ENCODE data around the gene POU3F1. TPM values are rescaled to one million over a fixed set of nuclear protein-coding genes. Genes with fewer than 3 reads are reported as not detected.
A peak's percentile ranks its signal among the peaks of the same experiment; 100 is the strongest.

Gene POU3F1
- total and polyA plus RNA-seq, 10 of the 15 experiments (the other 5 are each of a cell fraction or from before 2014, with no cell fraction given): 0.04 to 0.53 (median 0.10) TPM; not detected in 3

DNA sequence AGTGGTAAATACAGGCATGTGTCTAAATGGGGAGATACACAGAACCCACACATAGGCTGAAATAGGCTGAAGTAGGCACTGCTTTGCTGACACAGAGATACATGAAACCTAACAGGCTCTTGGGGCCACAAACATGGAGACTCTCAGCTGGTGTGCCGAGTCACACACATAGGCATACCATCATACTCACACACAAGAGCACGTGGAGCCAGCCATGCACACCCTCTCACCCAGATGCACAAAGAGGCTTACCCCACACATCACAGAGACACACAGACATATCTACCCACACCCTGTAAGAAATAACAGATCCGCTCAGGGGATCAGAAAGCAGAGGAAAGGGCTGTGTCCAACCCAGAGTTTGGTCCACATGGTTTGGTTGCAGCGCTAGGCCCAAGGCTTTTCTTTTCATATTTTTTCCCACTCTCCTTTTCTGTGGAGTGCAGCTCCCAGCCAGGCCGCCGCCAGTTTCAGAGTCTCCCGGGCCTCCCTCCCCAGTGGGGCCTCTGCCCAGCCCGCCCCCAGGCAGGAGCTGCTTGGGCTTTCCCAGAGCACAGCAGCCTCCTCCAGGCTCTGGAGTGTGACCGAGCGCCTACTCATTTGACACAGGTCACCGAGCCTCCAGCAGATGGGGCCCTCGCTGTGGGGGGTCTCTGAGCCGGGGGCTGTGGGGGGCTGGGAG, 3.9 kb upstream of the POU3F1 start (continued):
- no peak for TF ChIP-seq PAX8 (IDR thresholded peaks at IDR 0.05)
- TF ChIP-seq EED (IDR thresholded peaks at IDR 0.05; ENCODE audit: low read depth): peak; percentile 63; the same call in 1 of the 2 replicates
- TF ChIP-seq KLF5 (IDR thresholded peaks at IDR 0.05; ENCODE audit: partially characterized antibody): no peak
- no peak for TF ChIP-seq IKZF2 (IDR thresholded peaks at IDR 0.05)
- TF ChIP-seq SREBF1 (IDR thresholded peaks at IDR 0.05; ENCODE audit: low read length): no peak
- TF ChIP-seq BRCA1 (IDR thresholded peaks at IDR 0.05; ENCODE audit: low read depth, low read length): no peak
- TF ChIP-seq POLR2AphosphoS2 (IDR thresholded peaks at IDR 0.05; ENCODE audit: low read depth, low read length): no peak
- TF ChIP-seq TCF12 (IDR thresholded peaks at IDR 0.05; ENCODE audit: low read depth, low read length): no peak
- TF ChIP-seq USF1 (IDR thresholded peaks at IDR 0.05; ENCODE audit: borderline replicate concordance, extremely low read length, insufficient read depth, low read depth, low read length): no peak
- TF ChIP-seq TAF1 (IDR thresholded peaks at IDR 0.05; ENCODE audit: borderline replicate concordance, low read depth, low read length): no peak
- TF ChIP-seq BACH1 (IDR thresholded peaks at IDR 0.05; ENCODE audit: borderline replicate concordance): no peak
- no peak for TF ChIP-seq POLR2AphosphoS5 (IDR thresholded peaks at IDR 0.05; ENCODE audit: low read length)
- TF ChIP-seq, protein P1, sequence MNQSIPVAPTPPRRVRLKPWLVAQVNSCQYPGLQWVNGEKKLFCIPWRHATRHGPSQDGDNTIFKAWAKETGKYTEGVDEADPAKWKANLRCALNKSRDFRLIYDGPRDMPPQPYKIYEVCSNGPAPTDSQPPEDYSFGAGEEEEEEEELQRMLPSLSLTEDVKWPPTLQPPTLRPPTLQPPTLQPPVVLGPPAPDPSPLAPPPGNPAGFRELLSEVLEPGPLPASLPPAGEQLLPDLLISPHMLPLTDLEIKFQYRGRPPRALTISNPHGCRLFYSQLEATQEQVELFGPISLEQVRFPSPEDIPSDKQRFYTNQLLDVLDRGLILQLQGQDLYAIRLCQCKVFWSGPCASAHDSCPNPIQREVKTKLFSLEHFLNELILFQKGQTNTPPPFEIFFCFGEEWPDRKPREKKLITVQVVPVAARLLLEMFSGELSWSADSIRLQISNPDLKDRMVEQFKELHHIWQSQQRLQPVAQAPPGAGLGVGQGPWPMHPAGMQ (IDR thresholded peaks at IDR 0.05; ENCODE audit: borderline replicate concordance): no peak
- TF ChIP-seq ZNF274 (IDR thresholded peaks at IDR 0.05; ENCODE audit: insufficient read depth, insufficient read length): no peak
- TF ChIP-seq ZNF687 (IDR thresholded peaks at IDR 0.05): no peak
- TF ChIP-seq YY1 (IDR thresholded peaks at IDR 0.05; ENCODE audit: low read depth, low read length): no peak
- TF ChIP-seq, protein P2, sequence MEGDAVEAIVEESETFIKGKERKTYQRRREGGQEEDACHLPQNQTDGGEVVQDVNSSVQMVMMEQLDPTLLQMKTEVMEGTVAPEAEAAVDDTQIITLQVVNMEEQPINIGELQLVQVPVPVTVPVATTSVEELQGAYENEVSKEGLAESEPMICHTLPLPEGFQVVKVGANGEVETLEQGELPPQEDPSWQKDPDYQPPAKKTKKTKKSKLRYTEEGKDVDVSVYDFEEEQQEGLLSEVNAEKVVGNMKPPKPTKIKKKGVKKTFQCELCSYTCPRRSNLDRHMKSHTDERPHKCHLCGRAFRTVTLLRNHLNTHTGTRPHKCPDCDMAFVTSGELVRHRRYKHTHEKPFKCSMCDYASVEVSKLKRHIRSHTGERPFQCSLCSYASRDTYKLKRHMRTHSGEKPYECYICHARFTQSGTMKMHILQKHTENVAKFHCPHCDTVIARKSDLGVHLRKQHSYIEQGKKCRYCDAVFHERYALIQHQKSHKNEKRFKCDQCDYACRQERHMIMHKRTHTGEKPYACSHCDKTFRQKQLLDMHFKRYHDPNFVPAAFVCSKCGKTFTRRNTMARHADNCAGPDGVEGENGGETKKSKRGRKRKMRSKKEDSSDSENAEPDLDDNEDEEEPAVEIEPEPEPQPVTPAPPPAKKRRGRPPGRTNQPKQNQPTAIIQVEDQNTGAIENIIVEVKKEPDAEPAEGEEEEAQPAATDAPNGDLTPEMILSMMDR (IDR thresholded peaks at IDR 0.05 in 2 of 3, conservative IDR thresholded peaks at IDR 0.05 in 1 of 3; ENCODE audit: control insufficient read depth in 2 of 3, extremely low read depth in 1 of 3, insufficient read depth in 1 of 3, low read depth in 3 of 3, low read length in 3 of 3): peak in 2 of 3 experiments; percentile 2 to 12; a peak in 1 of 6 replicates
- TF ChIP-seq SPI1 (IDR thresholded peaks at IDR 0.05; ENCODE audit: borderline replicate concordance, insufficient read depth, low read depth, low read length): no peak
- TF ChIP-seq, protein P3, sequence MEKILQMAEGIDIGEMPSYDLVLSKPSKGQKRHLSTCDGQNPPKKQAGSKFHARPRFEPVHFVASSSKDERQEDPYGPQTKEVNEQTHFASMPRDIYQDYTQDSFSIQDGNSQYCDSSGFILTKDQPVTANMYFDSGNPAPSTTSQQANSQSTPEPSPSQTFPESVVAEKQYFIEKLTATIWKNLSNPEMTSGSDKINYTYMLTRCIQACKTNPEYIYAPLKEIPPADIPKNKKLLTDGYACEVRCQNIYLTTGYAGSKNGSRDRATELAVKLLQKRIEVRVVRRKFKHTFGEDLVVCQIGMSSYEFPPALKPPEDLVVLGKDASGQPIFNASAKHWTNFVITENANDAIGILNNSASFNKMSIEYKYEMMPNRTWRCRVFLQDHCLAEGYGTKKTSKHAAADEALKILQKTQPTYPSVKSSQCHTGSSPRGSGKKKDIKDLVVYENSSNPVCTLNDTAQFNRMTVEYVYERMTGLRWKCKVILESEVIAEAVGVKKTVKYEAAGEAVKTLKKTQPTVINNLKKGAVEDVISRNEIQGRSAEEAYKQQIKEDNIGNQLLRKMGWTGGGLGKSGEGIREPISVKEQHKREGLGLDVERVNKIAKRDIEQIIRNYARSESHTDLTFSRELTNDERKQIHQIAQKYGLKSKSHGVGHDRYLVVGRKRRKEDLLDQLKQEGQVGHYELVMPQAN (conservative IDR thresholded peaks at IDR 0.05): no peak

Data from GM12878 (cell line).